ENCODE data around the gene ZFP62. TPM values are rescaled to one million over a fixed set of nuclear protein-coding genes. Genes with fewer than 3 reads are reported as not detected.

Gene ZFP62
- total RNA-seq, 1 donor from 2014 or later: 27.0 TPM

DNA sequence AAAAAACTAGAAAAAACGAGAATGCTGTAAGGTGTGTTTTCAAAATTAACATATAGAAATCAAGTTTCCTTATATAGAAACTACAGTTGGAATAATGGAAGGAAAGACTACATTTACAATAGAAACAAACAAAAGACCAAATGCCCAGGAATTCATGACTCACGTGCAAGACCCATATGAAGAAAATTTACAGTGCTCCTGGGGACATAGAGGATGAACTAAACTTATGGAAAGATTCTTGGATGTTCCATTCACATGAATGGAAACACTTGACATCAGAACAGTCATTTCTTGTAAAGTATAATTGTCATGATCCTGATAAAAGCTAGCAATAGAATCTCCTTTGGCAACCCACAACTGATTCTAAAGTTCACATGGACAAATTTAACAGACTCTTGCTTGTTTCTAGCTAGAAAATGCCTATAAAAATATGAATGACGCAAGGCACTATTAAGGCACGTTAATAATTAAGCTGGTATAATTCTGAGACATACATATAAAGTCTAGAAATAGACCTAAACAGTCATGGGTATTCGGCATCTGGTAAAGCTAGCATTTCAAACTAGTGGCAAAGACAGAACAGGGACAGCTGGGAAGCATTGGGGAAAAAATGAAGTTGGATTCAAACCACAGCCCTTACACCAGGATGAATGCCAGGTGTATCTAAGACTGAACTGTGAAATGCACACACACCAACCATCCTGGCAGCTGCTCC is 5.1 kb upstream of the ZFP62 start:
- TF ChIP-seq CTCF (IDR thresholded peaks at IDR 0.05; ENCODE audit: partially characterized antibody, unreplicated experiment): no peak
- Mint-ChIP-seq H3K27ac (ENCODE audit: unreplicated experiment) (no peak overlapping the region), H3K4me1 (ENCODE audit: low read depth, unreplicated experiment) (no peaks in the 10 kb centered on the region), H3K27me3 (ENCODE audit: unreplicated experiment) (peaks cover 1% of the 10 kb centered on the region), H3K4me3 (ENCODE audit: unreplicated experiment) (no peak overlapping the region), H3K9me3 (ENCODE audit: unreplicated experiment) (no peaks in the 10 kb centered on the region), H3K36me3 (ENCODE audit: unreplicated experiment) (no peaks in the 10 kb centered on the region)
- DNase-seq: no peak

GRCh38 chr5:180862645-180863044 is 1.6 kb upstream of the ZFP62 start:
- TF ChIP-seq CTCF (IDR thresholded peaks at IDR 0.05; ENCODE audit: partially characterized antibody, unreplicated experiment): no peak
- Mint-ChIP-seq H3K27ac (ENCODE audit: unreplicated experiment) (no peak overlapping the region), H3K36me3 (ENCODE audit: unreplicated experiment) (no peaks in the 10 kb centered on the region), H3K4me1 (ENCODE audit: low read depth, unreplicated experiment) (peaks cover 4% of the 10 kb centered on the region), H3K9me3 (ENCODE audit: unreplicated experiment) (no peaks in the 10 kb centered on the region), H3K27me3 (ENCODE audit: unreplicated experiment) (peaks cover 3% of the 10 kb centered on the region), H3K4me3 (ENCODE audit: unreplicated experiment) (peak overlapping the region; percentile 25)
- DNase-seq: no peak

DNA sequence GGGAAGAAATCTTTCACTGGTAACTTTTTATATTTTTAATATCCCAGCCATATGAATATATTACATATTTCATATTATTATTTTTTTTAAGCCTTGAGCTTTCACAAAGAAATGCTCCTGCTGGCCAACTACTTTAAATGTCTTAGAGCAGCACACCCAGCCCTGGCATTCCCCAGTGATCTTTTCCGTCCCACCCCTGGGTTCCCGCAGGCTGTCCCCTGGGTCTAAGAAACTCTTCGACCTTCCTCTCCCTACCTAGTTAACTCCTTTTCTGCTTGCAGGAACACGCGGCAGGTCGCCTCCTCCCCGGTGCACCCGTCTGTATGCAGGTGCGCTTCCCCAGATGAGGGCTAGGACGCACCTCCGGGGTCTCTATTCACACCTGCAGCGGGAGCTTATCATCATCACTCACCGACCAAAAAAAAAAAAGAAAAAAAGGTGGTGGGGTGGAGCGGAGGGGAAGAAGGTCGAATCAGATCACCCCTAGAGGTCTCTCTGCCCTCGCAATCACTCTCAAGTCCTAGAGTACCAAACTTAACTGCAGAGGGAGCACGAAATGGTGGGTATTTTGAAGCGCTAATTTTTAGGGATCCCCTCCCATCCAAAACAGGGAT is 696 bp downstream of the ZFP62 start:
- Mint-ChIP-seq H3K36me3 (ENCODE audit: unreplicated experiment) (no peaks in the 10 kb centered on the region), H3K27ac (ENCODE audit: unreplicated experiment) (peak overlapping the region; percentile 81), H3K4me3 (ENCODE audit: unreplicated experiment) (peak overlapping the region; percentile 94), H3K4me1 (ENCODE audit: low read depth, unreplicated experiment) (peaks cover 9% of the 10 kb centered on the region), H3K9me3 (ENCODE audit: unreplicated experiment) (no peaks in the 10 kb centered on the region), H3K27me3 (ENCODE audit: unreplicated experiment) (peaks cover 3% of the 10 kb centered on the region)
- no peak for DNase-seq
- TF ChIP-seq CTCF (IDR thresholded peaks at IDR 0.05; ENCODE audit: partially characterized antibody, unreplicated experiment): peak; percentile 8

DNA sequence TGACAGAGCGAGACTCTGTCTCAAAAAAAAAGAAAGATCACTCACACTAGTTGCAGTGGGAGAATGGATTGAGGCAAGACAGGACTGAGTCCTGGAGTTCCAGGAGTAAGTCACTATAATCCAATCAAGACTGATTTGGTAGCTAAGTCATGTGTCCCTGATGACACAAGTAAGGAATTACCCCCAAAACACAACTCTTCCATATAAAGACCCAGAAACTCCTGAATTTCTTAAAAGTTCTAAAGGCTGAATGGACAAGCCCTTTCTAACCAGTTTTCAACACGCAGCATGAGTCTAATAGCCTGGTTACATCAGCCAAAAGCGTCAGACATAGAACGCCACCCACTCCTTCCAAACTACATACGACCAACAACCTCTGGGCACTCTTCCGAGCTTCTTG is 2.5 kb downstream of the ZFP62 start:
- H3K9me3 Mint-ChIP-seq (ENCODE audit: unreplicated experiment): no peaks in the 10 kb centered on the region
- no peaks in the 10 kb centered on the region for H3K36me3 Mint-ChIP-seq (ENCODE audit: unreplicated experiment)
- TF ChIP-seq CTCF (IDR thresholded peaks at IDR 0.05; ENCODE audit: partially characterized antibody, unreplicated experiment): no peak
- no peak overlapping the region for H3K27ac Mint-ChIP-seq (ENCODE audit: unreplicated experiment)
- H3K27me3 Mint-ChIP-seq (ENCODE audit: unreplicated experiment): peaks cover 3% of the 10 kb centered on the region
- H3K4me1 Mint-ChIP-seq (ENCODE audit: low read depth, unreplicated experiment): peaks cover 9% of the 10 kb centered on the region
- no peak for DNase-seq
- H3K4me3 Mint-ChIP-seq (ENCODE audit: unreplicated experiment): no peak overlapping the region

DNA sequence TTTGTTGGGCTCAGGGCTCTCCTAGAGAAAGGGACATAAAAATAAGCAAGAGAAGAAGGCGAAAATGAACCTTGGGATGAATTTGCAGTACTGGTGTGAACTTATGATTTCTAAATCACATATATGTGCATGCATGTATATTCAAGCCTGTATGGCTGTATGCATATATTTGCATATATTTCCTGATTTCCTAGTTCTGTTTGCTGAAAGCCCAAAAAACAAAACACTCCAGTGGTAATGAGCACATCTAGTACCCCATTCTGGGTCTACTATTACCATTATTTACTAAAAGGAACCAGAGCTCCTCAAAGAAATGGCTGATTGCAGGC is 7.3 kb downstream of the ZFP62 start:
- Mint-ChIP-seq H3K4me3 (ENCODE audit: unreplicated experiment) (no peak overlapping the region), H3K4me1 (ENCODE audit: low read depth, unreplicated experiment) (peaks cover 5% of the 10 kb centered on the region), H3K9me3 (ENCODE audit: unreplicated experiment) (peaks cover 6% of the 10 kb centered on the region), H3K36me3 (ENCODE audit: unreplicated experiment) (peaks cover 30% of the 10 kb centered on the region), H3K27ac (ENCODE audit: unreplicated experiment) (no peak overlapping the region), H3K27me3 (ENCODE audit: unreplicated experiment) (no peaks in the 10 kb centered on the region)
- no peak for TF ChIP-seq CTCF (IDR thresholded peaks at IDR 0.05; ENCODE audit: partially characterized antibody, unreplicated experiment)
- DNase-seq: no peak

Data from glutamatergic neuron (in vitro differentiated cells).